ENCODE measurements around the gene CAMSAP1.
"Not testable (repeated sequence)": the region's sequence is repeated elsewhere in the genome, so short reads cannot be mapped to it uniquely, and the experiment has no call there.

CAMSAP1 gene

DNA sequence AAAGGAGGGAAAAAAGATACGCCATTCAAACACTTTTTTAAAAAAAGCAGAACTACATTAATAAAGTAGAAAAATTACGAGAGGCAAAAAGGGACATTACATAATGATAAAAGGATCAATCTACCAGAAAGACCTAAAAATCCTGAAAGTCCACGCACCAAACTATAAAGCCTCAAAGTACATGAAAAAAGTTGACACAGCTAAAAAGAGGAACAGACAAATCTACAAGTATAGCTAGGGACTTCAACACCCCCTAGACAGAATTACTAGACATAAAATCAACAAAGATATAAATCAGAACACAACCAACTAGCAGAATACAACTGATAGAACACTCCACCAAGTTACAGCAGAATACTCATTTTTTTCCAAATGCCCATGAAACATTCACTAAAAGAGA lies 11.1 kb downstream of the CAMSAP1 start:
- Histone ChIP-seq H3K27me3 (ENCODE audit: low read depth, low read length) (no peaks in the 10 kb centered on the region), H3K27ac (ENCODE audit: low read length) (no peak overlapping the region), H3K4me1 (ENCODE audit: low read length) (no peaks in the 10 kb centered on the region), H4K20me1 (ENCODE audit: insufficient read depth, low read length) (peaks cover 7% of the 10 kb centered on the region; the same call in 1 of the 2 replicates), H3K9ac (ENCODE audit: low read length) (no peak overlapping the region), H3K4me2 (ENCODE audit: low read length) (no peak overlapping the region), H2AFZ (ENCODE audit: low read depth, low read length) (no peak overlapping the region), H3K79me2 (ENCODE audit: low read length) (peaks cover 57% of the 10 kb centered on the region), H3K36me3 (replicated peaks; ENCODE audit: low read depth, low read length) (no peaks in the 10 kb centered on the region), H3K4me3 (ENCODE audit: low read length) (no peak overlapping the region), H3K9me3 (ENCODE audit: insufficient read depth, low read length) (no peaks in the 10 kb centered on the region)
- no peak for TF ChIP-seq EZH2phosphoT487 (IDR thresholded peaks at IDR 0.05; ENCODE audit: low read depth)

DNA sequence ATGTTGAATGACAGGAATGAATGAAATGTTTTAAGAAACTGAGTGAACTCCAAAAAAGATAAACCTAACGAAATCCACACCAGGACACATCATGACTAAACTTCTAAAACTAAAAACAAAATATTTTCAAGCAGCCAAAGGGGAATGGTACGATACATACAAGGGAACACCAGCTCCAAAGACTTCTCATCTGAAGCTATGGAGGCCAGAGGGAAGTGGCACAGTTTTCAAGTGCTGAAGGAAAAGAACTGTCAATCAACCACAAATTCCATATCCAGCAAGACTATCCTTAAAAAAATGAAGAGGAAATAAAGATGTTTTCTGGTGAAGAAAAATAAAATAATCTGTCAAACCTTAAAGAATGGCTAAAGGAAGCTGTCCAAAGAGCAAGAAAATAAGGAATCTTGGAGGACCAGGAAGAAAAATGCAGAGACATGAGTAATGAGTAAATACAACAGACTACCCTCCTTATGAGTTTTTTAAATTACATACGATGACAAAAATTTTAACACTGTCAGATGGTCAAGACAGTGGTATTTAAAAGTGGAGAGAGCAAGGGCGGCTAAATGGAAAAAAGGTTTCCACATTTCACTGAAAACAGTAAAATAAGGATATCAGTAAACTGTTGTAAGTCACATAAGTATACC lies 12.0 kb downstream of the CAMSAP1 start:
- Histone ChIP-seq H3K27me3 (ENCODE audit: low read depth, low read length) (no peaks in the 10 kb centered on the region), H3K27ac (ENCODE audit: low read length) (no peak overlapping the region), H3K4me1 (ENCODE audit: low read length) (no peaks in the 10 kb centered on the region), H3K79me2 (ENCODE audit: low read length) (peaks cover 55% of the 10 kb centered on the region), H3K4me3 (ENCODE audit: low read length) (no peak overlapping the region), H3K36me3 (replicated peaks; ENCODE audit: low read depth, low read length) (no peaks in the 10 kb centered on the region), H4K20me1 (ENCODE audit: insufficient read depth, low read length) (peaks cover 7% of the 10 kb centered on the region; the same call in 1 of the 2 replicates), H3K9ac (ENCODE audit: low read length) (no peak overlapping the region), H3K9me3 (ENCODE audit: insufficient read depth, low read length) (no peaks in the 10 kb centered on the region), H2AFZ (ENCODE audit: low read depth, low read length) (no peak overlapping the region), H3K4me2 (ENCODE audit: low read length) (no peak overlapping the region)
- TF ChIP-seq EZH2phosphoT487 (IDR thresholded peaks at IDR 0.05; ENCODE audit: low read depth) = no peak
- TF ChIP-seq, protein P1, sequence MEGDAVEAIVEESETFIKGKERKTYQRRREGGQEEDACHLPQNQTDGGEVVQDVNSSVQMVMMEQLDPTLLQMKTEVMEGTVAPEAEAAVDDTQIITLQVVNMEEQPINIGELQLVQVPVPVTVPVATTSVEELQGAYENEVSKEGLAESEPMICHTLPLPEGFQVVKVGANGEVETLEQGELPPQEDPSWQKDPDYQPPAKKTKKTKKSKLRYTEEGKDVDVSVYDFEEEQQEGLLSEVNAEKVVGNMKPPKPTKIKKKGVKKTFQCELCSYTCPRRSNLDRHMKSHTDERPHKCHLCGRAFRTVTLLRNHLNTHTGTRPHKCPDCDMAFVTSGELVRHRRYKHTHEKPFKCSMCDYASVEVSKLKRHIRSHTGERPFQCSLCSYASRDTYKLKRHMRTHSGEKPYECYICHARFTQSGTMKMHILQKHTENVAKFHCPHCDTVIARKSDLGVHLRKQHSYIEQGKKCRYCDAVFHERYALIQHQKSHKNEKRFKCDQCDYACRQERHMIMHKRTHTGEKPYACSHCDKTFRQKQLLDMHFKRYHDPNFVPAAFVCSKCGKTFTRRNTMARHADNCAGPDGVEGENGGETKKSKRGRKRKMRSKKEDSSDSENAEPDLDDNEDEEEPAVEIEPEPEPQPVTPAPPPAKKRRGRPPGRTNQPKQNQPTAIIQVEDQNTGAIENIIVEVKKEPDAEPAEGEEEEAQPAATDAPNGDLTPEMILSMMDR (IDR thresholded peaks at IDR 0.05; ENCODE audit: low read depth, low read length) = no peak

DNA sequence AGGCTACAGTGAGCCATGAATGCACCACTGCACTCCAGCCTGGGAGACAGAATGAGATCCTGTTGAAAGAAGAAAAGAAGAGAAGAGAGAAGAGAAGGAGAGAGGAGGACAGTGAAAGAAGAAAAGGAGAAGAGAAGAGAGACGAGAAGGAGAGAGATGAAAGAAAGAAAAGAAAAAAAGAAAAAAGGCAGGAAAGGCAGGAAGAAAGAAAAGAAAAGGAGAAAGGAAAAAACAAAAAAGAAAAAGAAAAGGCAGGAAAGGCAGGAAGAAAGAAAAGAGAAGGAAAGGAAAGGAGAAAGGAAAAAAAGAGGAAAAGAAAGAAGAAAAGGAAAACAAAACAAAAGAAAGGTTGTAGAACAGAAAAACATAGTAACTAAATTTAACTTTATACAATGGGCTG lies 14.2 kb downstream of the CAMSAP1 start:
- Histone ChIP-seq H2AFZ (ENCODE audit: low read depth, low read length) (no peak overlapping the region), H3K36me3 (replicated peaks; ENCODE audit: low read depth, low read length) (no peaks in the 10 kb centered on the region), H3K27ac (ENCODE audit: low read length) (no peak overlapping the region), H3K4me3 (ENCODE audit: low read length) (no peak overlapping the region), H3K4me1 (ENCODE audit: low read length) (peaks cover 3% of the 10 kb centered on the region), H3K4me2 (ENCODE audit: low read length) (no peak overlapping the region), H3K79me2 (ENCODE audit: low read length) (peaks cover 56% of the 10 kb centered on the region), H3K9me3 (ENCODE audit: insufficient read depth, low read length) (no peaks in the 10 kb centered on the region), H4K20me1 (ENCODE audit: insufficient read depth, low read length) (peaks cover 7% of the 10 kb centered on the region; the same call in 1 of the 2 replicates), H3K9ac (ENCODE audit: low read length) (no peak overlapping the region), H3K27me3 (ENCODE audit: low read depth, low read length) (no peaks in the 10 kb centered on the region)
- TF ChIP-seq EZH2phosphoT487 (IDR thresholded peaks at IDR 0.05; ENCODE audit: low read depth) = no peak
- TF ChIP-seq, protein P1 (IDR thresholded peaks at IDR 0.05; ENCODE audit: low read depth, low read length) = no peak

DNA sequence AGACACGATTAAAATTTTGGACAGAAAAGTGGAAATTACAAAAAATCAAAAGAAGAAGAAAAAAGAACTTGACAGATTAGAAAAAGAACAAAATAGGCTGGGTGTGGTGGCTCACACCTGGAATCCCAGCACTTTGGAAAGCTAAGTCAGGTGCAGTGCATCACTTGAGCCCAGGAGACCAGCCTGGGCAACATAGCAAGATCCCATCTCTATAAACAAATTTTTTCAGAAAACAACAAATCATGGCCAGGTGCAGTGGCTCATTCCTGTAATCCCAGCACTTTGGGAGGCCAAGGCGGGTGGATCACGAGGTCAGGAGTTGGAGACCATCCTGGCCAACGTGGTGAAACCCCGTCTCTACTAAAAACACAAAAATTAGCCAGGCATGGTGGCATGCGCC lies 15.0 kb downstream of the CAMSAP1 start:
- not testable (repeated sequence) for H3K4me3 ChIP-seq (ENCODE audit: low read length); H3K9me3 ChIP-seq (ENCODE audit: insufficient read depth, low read length); H3K36me3 ChIP-seq (replicated peaks; ENCODE audit: low read depth, low read length); H3K9ac ChIP-seq (ENCODE audit: low read length); H3K27me3 ChIP-seq (ENCODE audit: low read depth, low read length); H3K4me2 ChIP-seq (ENCODE audit: low read length); H3K27ac ChIP-seq (ENCODE audit: low read length); H4K20me1 ChIP-seq (ENCODE audit: insufficient read depth, low read length); H2AFZ ChIP-seq (ENCODE audit: low read depth, low read length)
- Histone ChIP-seq H3K4me1 (ENCODE audit: low read length) (peaks cover 10% of the 10 kb centered on the region), H3K79me2 (ENCODE audit: low read length) (peaks cover 55% of the 10 kb centered on the region)

DNA sequence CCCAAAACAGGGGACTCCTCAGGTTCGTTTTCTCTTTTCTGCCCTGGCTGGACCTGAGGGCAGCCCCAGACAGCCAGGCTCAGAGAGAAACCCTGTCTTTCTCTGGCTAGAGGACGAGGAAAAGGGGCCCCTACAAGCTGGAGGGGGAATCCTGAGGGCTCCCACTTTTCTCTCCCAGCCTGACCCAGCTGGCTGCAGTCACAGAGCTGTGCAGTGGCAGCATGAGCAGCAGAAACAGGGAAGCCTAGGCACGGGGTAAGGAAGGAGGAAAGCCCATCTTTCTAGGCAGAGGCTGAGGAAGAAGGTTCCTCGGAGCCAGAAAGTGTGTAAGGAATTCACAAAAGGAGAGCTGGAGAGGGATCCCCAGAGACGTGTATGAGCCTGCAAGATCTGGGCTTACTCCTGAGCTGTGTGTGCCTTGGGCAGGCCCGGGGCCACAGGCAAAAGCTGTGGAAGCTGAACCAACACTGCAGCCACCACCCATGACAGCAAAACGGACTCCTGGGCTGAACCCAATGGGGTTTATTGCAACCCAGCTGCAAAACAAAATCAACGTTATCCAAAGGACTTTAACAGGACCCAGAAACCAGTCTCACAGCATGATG lies 16.2 kb downstream of the CAMSAP1 start:
- no peaks in the 10 kb centered on the region for H3K27me3 ChIP-seq (ENCODE audit: low read depth, low read length)
- H3K4me3 ChIP-seq (ENCODE audit: low read length) = no peak overlapping the region
- no peak overlapping the region for H3K27ac ChIP-seq (ENCODE audit: low read length)
- no peak overlapping the region for H2AFZ ChIP-seq (ENCODE audit: low read depth, low read length)
- no peak overlapping the region for H3K4me2 ChIP-seq (ENCODE audit: low read length)
- peaks cover 16% of the 10 kb centered on the region for H3K4me1 ChIP-seq (ENCODE audit: low read length)
- no peaks in the 10 kb centered on the region for H3K9me3 ChIP-seq (ENCODE audit: insufficient read depth, low read length)
- no peak for TF ChIP-seq EZH2phosphoT487 (IDR thresholded peaks at IDR 0.05; ENCODE audit: low read depth)
- TF ChIP-seq, protein P1 (IDR thresholded peaks at IDR 0.05; ENCODE audit: low read depth, low read length) = no peak
- no peak overlapping the region for H3K9ac ChIP-seq (ENCODE audit: low read length)
- peaks cover 62% of the 10 kb centered on the region for H3K79me2 ChIP-seq (ENCODE audit: low read length)
- H4K20me1 ChIP-seq (ENCODE audit: insufficient read depth, low read length) = peaks cover 12% of the 10 kb centered on the region
- no peaks in the 10 kb centered on the region for H3K36me3 ChIP-seq (replicated peaks; ENCODE audit: low read depth, low read length)

Measured in OCI-LY3 (cell line).